ENCODE results near the gene HPN.
A peak's percentile ranks its signal among the peaks of the same experiment; 100 is the strongest.

HPN gene

DNA sequence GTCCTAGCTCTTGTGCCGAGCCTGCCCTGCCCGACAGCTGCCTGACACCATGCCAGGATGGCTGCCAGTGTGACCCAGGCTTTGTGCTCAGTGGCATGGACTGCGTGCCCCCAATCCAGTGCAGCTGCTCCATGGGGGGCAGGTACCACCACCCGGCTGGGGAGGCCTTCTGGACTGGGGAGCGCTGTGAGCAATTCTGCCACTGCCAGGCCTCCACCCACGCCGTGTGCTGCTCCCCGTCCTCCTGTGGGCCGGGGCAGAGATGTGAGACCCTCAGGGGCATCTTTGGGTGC lies 64.7 kb downstream of the HPN start:
- H4K8ac ChIP-seq (ENCODE audit: low read depth, low read length): no peak overlapping the region
- peaks cover 0 to 5% of the 10 kb centered on the region in 2 donors for H3K4me1 ChIP-seq (ENCODE audit: control insufficient read depth in 2 of 2, insufficient read depth in 1 of 2, low read depth in 1 of 2, low read length in 2 of 2)
- H2BK120ac ChIP-seq (ENCODE audit: low read depth, low read length): no peak overlapping the region
- H3K36me3 ChIP-seq (replicated peaks in 1 of 2; ENCODE audit: control insufficient read depth in 2 of 2, insufficient read depth in 2 of 2, low read length in 2 of 2): no peaks in the 10 kb centered on the region
- H3K23ac ChIP-seq (ENCODE audit: low read depth, low read length, poor library complexity): peak overlapping the region; percentile 44
- no peak overlapping the region for H2BK12ac ChIP-seq (ENCODE audit: low read length)
- peak overlapping the region; percentile 65 for H2BK15ac ChIP-seq (ENCODE audit: low read length)
- no peak overlapping the region for H3K4me2 ChIP-seq (ENCODE audit: insufficient read depth, low read length, poor library complexity, severe bottlenecking)
- H2AK5ac ChIP-seq (ENCODE audit: low read depth, low read length): peak overlapping the region; percentile 68
- no peak overlapping the region for H3K14ac ChIP-seq (ENCODE audit: low read length)
- no peaks in the 10 kb centered on the region for H3K79me1 ChIP-seq (ENCODE audit: low read depth, low read length)
- H3K4me3 ChIP-seq (ENCODE audit: low read length in 2 of 2): no peak overlapping the region
- no peak overlapping the region for H2BK5ac ChIP-seq (ENCODE audit: low read length)
- no CpG with 5 or more reads among the region's 9 CpGs for WGBS, 2 donors (ENCODE audit: extremely low coverage in 2 of 2, insufficient read length in 2 of 2, insufficient replicate concordance in 1 of 2)
- H3K9me3 ChIP-seq (replicated peaks in 1 of 2; ENCODE audit: control insufficient read depth in 2 of 2, insufficient read depth in 1 of 2, low read depth in 1 of 2, low read length in 2 of 2): no peaks in the 10 kb centered on the region
- DNase-seq (ENCODE audit: low spot score): no peak
- H3K18ac ChIP-seq (ENCODE audit: low read length): peak overlapping the region; percentile 2
- no peak overlapping the region for H3K4ac ChIP-seq (ENCODE audit: low read length)
- H3K9ac ChIP-seq (ENCODE audit: low read depth, low read length, poor library complexity): no peak overlapping the region
- no peak overlapping the region for H3K27ac ChIP-seq (replicated peaks; ENCODE audit: low read length)
- no peak overlapping the region for H4K91ac ChIP-seq (ENCODE audit: low read depth, low read length, poor library complexity)
- no peak overlapping the region for H2AFZ ChIP-seq (ENCODE audit: low read length)
- H3K27me3 ChIP-seq (ENCODE audit: control insufficient read depth in 3 of 3, insufficient read depth in 3 of 3, low read depth in 1 of 3, low read length in 3 of 3): peaks cover 0 to 6% (median 0%) of the 10 kb centered on the region in 3 experiments

DNA sequence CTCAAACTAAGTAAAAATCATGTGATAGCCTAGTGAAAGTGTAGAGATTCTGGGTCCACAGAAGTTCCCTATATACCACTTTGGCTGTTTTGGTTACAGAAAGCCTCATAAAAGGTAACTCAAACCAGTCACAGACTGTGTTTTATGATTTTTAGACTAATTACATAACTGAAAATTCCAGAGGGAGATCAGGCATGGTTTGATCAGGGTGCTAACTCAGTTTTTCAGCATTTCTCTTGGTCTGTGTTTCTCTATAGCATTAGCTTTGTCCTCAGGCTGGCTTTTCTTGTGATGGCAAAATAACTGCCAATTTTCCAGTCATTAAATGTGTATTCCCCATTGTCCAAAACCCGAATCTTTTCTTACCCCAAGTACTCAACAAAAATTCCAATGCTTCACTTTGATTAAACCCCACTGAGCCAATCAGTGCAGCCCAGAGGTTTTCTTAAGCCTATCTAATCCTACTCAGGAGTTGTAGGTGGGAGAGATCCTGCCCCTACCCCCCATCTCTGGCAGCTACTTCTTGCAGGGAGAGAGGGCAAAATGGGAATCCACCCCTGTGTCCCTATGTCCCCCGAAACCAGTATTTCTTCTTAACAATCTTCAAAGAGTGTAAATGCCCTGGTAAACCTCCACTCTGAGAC lies 65.5 kb downstream of the HPN start:
- no peak overlapping the region for H3K4me3 ChIP-seq (ENCODE audit: low read length in 2 of 2)
- no peak overlapping the region for H4K8ac ChIP-seq (ENCODE audit: low read depth, low read length)
- peaks cover 0 to 5% of the 10 kb centered on the region in 2 donors for H3K4me1 ChIP-seq (ENCODE audit: control insufficient read depth in 2 of 2, insufficient read depth in 1 of 2, low read depth in 1 of 2, low read length in 2 of 2)
- H2AFZ ChIP-seq (ENCODE audit: low read length): no peak overlapping the region
- no peak overlapping the region for H2BK15ac ChIP-seq (ENCODE audit: low read length)
- H3K9me3 ChIP-seq (replicated peaks in 1 of 2; ENCODE audit: control insufficient read depth in 2 of 2, insufficient read depth in 1 of 2, low read depth in 1 of 2, low read length in 2 of 2): no peaks in the 10 kb centered on the region
- no peak overlapping the region for H2BK120ac ChIP-seq (ENCODE audit: low read depth, low read length)
- no peak overlapping the region for H3K9ac ChIP-seq (ENCODE audit: low read depth, low read length, poor library complexity)
- no CpG with 5 or more reads among the region's 2 CpGs for WGBS, 2 donors (ENCODE audit: extremely low coverage in 2 of 2, insufficient read length in 2 of 2, insufficient replicate concordance in 1 of 2)
- no peak overlapping the region for H2AK5ac ChIP-seq (ENCODE audit: low read depth, low read length)
- H4K91ac ChIP-seq (ENCODE audit: low read depth, low read length, poor library complexity): no peak overlapping the region
- H3K27ac ChIP-seq (replicated peaks; ENCODE audit: low read length): no peak overlapping the region
- no peak for DNase-seq (ENCODE audit: low spot score)
- no peak overlapping the region for H3K23ac ChIP-seq (ENCODE audit: low read depth, low read length, poor library complexity)
- no peaks in the 10 kb centered on the region for H3K79me1 ChIP-seq (ENCODE audit: low read depth, low read length)
- no peaks in the 10 kb centered on the region for H3K36me3 ChIP-seq (replicated peaks in 1 of 2; ENCODE audit: control insufficient read depth in 2 of 2, insufficient read depth in 2 of 2, low read length in 2 of 2)
- no peak overlapping the region for H3K14ac ChIP-seq (ENCODE audit: low read length)
- H2BK5ac ChIP-seq (ENCODE audit: low read length): no peak overlapping the region
- no peak overlapping the region for H3K18ac ChIP-seq (ENCODE audit: low read length)
- H3K4me2 ChIP-seq (ENCODE audit: insufficient read depth, low read length, poor library complexity, severe bottlenecking): no peak overlapping the region
- H2BK12ac ChIP-seq (ENCODE audit: low read length): no peak overlapping the region
- no peak overlapping the region for H3K4ac ChIP-seq (ENCODE audit: low read length)
- peaks cover 0 to 6% (median 0%) of the 10 kb centered on the region in 3 experiments for H3K27me3 ChIP-seq (ENCODE audit: control insufficient read depth in 3 of 3, insufficient read depth in 3 of 3, low read depth in 1 of 3, low read length in 3 of 3)

DNA sequence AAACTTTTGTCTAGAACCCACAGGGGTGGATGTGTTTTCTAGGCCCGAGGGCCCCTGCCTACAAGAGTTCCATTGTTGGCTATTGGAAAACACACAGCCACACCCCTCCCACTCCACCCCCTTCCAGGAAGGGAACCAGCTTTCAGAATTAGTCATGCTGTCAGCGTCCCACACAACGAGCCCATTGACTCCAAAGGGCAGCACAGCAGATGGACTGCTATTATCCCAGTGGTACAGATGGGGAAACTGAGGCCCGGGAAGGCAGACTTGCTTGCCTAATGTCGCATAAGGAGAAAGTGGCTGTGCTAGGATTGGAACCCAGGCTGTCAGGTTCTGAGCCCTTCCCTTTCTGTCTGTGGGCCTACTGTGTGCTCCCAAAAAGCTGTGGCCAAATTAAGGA lies 66.0 kb downstream of the HPN start:
- no peak overlapping the region for H3K9ac ChIP-seq (ENCODE audit: low read depth, low read length, poor library complexity)
- no peaks in the 10 kb centered on the region for H3K79me1 ChIP-seq (ENCODE audit: low read depth, low read length)
- no peak overlapping the region for H4K91ac ChIP-seq (ENCODE audit: low read depth, low read length, poor library complexity)
- peaks cover 0 to 5% of the 10 kb centered on the region in 2 donors for H3K4me1 ChIP-seq (ENCODE audit: control insufficient read depth in 2 of 2, insufficient read depth in 1 of 2, low read depth in 1 of 2, low read length in 2 of 2)
- no peaks in the 10 kb centered on the region for H3K9me3 ChIP-seq (replicated peaks in 1 of 2; ENCODE audit: control insufficient read depth in 2 of 2, insufficient read depth in 1 of 2, low read depth in 1 of 2, low read length in 2 of 2)
- no peak overlapping the region for H2AK5ac ChIP-seq (ENCODE audit: low read depth, low read length)
- H2AFZ ChIP-seq (ENCODE audit: low read length): no peak overlapping the region
- no peak overlapping the region for H3K27ac ChIP-seq (replicated peaks; ENCODE audit: low read length)
- no peak overlapping the region for H2BK15ac ChIP-seq (ENCODE audit: low read length)
- no peak overlapping the region for H3K14ac ChIP-seq (ENCODE audit: low read length)
- DNase-seq (ENCODE audit: low spot score): no peak
- H3K4me3 ChIP-seq (ENCODE audit: low read length in 2 of 2): no peak overlapping the region
- no peak overlapping the region for H2BK12ac ChIP-seq (ENCODE audit: low read length)
- no peak overlapping the region for H3K4ac ChIP-seq (ENCODE audit: low read length)
- WGBS, 2 donors (ENCODE audit: extremely low coverage in 2 of 2, insufficient read length in 2 of 2, insufficient replicate concordance in 1 of 2): no CpG with 5 or more reads among the region's 5 CpGs
- no peak overlapping the region for H3K23ac ChIP-seq (ENCODE audit: low read depth, low read length, poor library complexity)
- peaks cover 0 to 6% (median 0%) of the 10 kb centered on the region in 3 experiments for H3K27me3 ChIP-seq (ENCODE audit: control insufficient read depth in 3 of 3, insufficient read depth in 3 of 3, low read depth in 1 of 3, low read length in 3 of 3)
- no peaks in the 10 kb centered on the region for H3K36me3 ChIP-seq (replicated peaks in 1 of 2; ENCODE audit: control insufficient read depth in 2 of 2, insufficient read depth in 2 of 2, low read length in 2 of 2)
- H4K8ac ChIP-seq (ENCODE audit: low read depth, low read length): peak overlapping the region; percentile 4
- no peak overlapping the region for H3K18ac ChIP-seq (ENCODE audit: low read length)
- H2BK5ac ChIP-seq (ENCODE audit: low read length): no peak overlapping the region
- no peak overlapping the region for H3K4me2 ChIP-seq (ENCODE audit: insufficient read depth, low read length, poor library complexity, severe bottlenecking)
- no peak overlapping the region for H2BK120ac ChIP-seq (ENCODE audit: low read depth, low read length)

DNA sequence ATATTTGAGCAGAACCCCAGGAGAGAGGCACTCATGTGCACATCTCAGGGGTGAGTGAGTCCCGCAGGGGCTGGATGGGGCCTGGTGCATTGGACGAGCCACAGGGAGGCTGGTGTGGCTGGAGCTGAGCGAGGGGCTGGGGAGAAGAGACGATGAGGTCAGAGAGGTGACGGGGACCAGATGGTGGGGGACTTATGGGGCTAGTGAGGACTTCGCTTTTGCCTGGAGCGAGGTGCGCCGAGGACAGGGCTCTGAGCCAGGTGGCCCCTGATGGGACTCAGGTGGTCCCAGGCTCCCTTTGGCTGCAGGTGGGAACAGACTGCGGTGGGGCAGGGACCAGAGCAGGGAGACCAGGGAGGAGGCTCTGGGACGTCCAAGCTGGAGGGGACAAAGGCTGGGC lies 67.2 kb downstream of the HPN start:
- H3K79me1 ChIP-seq (ENCODE audit: low read depth, low read length): no peaks in the 10 kb centered on the region
- H2AK5ac ChIP-seq (ENCODE audit: low read depth, low read length): peak overlapping the region; percentile 92
- H3K4me1 ChIP-seq (ENCODE audit: control insufficient read depth in 2 of 2, insufficient read depth in 1 of 2, low read depth in 1 of 2, low read length in 2 of 2): peaks cover 0 to 5% of the 10 kb centered on the region in 2 donors
- H4K91ac ChIP-seq (ENCODE audit: low read depth, low read length, poor library complexity): no peak overlapping the region
- H2BK120ac ChIP-seq (ENCODE audit: low read depth, low read length): peak overlapping the region; percentile 97
- peaks cover 0 to 6% (median 0%) of the 10 kb centered on the region in 3 experiments for H3K27me3 ChIP-seq (ENCODE audit: control insufficient read depth in 3 of 3, insufficient read depth in 3 of 3, low read depth in 1 of 3, low read length in 3 of 3)
- no peak overlapping the region for H3K4me2 ChIP-seq (ENCODE audit: insufficient read depth, low read length, poor library complexity, severe bottlenecking)
- no peak overlapping the region for H3K27ac ChIP-seq (replicated peaks; ENCODE audit: low read length)
- no peaks in the 10 kb centered on the region for H3K36me3 ChIP-seq (replicated peaks in 1 of 2; ENCODE audit: control insufficient read depth in 2 of 2, insufficient read depth in 2 of 2, low read length in 2 of 2)
- H2BK15ac ChIP-seq (ENCODE audit: low read length): peak overlapping the region; percentile 69
- no peak overlapping the region for H3K4me3 ChIP-seq (ENCODE audit: low read length in 2 of 2)
- H3K9ac ChIP-seq (ENCODE audit: low read depth, low read length, poor library complexity): no peak overlapping the region
- no peak overlapping the region for H2AFZ ChIP-seq (ENCODE audit: low read length)
- peak overlapping the region; percentile 56 for H3K4ac ChIP-seq (ENCODE audit: low read length)
- no peak overlapping the region for H3K14ac ChIP-seq (ENCODE audit: low read length)
- peak overlapping the region; percentile 99 for H2BK12ac ChIP-seq (ENCODE audit: low read length)
- no peaks in the 10 kb centered on the region for H3K9me3 ChIP-seq (replicated peaks in 1 of 2; ENCODE audit: control insufficient read depth in 2 of 2, insufficient read depth in 1 of 2, low read depth in 1 of 2, low read length in 2 of 2)
- H2BK5ac ChIP-seq (ENCODE audit: low read length): no peak overlapping the region
- peak overlapping the region; percentile 75 for H3K23ac ChIP-seq (ENCODE audit: low read depth, low read length, poor library complexity)
- no CpG with 5 or more reads among the region's 11 CpGs for WGBS, 2 donors (ENCODE audit: extremely low coverage in 2 of 2, insufficient read length in 2 of 2, insufficient replicate concordance in 1 of 2)
- no peak for DNase-seq (ENCODE audit: low spot score)
- peak overlapping the region; percentile 87 for H3K18ac ChIP-seq (ENCODE audit: low read length)
- H4K8ac ChIP-seq (ENCODE audit: low read depth, low read length): no peak overlapping the region
